Measurements from ENCODE around the gene SAMD8. TPM values are rescaled to one million over a fixed set of nuclear protein-coding genes. Genes with fewer than 3 reads are reported as not detected.

Gene SAMD8
- total RNA-seq, 1 donor from 2014 or later = 24.6 TPM

DNA sequence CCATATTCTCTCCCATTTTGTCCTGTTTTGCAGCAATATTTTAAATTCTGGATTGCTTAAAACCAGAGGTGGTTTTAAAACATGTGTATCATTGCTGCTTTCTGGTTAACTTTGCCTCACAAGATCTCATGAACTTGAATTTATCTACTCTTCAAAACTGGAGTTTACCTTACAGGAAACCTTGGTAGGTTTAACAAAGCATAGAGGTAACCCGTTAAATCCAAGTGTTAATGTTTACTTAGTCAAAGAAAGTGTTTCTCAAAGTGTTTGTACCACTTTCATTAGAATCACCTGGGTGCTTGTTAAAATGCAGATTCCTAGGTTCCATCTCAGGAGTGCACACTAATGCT is 55.1 kb downstream of the SAMD8 start:
- DNase-seq = no peak
- TF ChIP-seq, protein P1, sequence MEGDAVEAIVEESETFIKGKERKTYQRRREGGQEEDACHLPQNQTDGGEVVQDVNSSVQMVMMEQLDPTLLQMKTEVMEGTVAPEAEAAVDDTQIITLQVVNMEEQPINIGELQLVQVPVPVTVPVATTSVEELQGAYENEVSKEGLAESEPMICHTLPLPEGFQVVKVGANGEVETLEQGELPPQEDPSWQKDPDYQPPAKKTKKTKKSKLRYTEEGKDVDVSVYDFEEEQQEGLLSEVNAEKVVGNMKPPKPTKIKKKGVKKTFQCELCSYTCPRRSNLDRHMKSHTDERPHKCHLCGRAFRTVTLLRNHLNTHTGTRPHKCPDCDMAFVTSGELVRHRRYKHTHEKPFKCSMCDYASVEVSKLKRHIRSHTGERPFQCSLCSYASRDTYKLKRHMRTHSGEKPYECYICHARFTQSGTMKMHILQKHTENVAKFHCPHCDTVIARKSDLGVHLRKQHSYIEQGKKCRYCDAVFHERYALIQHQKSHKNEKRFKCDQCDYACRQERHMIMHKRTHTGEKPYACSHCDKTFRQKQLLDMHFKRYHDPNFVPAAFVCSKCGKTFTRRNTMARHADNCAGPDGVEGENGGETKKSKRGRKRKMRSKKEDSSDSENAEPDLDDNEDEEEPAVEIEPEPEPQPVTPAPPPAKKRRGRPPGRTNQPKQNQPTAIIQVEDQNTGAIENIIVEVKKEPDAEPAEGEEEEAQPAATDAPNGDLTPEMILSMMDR (IDR thresholded peaks at IDR 0.05; ENCODE audit: borderline replicate concordance) = no peak
- no peaks in the 10 kb centered on the region for H3K9me3 ChIP-seq (replicated peaks)
- peaks cover 13% of the 10 kb centered on the region for H3K36me3 ChIP-seq
- H3K27ac ChIP-seq (replicated peaks) = peak overlapping the region; percentile 36
- intact Hi-C loops (cut with micrococcal nuclease) = no loop called here
- peaks cover 49% of the 10 kb centered on the region for H3K4me1 ChIP-seq
- no peaks in the 10 kb centered on the region for H3K27me3 ChIP-seq (ENCODE audit: low read depth)
- H3K4me3 ChIP-seq = no peak overlapping the region

DNA sequence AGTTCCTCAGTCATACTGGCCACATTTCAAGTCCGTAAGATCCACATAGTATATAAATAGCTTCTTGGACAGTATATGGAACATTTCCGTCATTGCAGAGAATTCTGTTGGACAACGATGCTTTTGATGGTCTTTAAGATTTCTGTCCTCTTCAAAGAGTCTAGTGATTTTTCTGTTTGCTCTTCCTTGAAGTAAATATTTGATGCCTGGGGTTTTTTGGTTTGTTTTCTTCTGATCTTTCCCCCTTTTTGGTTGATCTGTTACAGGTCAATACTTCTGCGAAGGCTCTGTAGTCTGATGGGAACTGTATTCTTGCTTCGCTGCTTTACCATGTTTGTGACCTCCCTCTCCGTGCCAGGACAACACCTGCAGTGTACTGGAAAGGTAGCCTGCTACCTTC is 56.8 kb downstream of the SAMD8 start:
- no peaks in the 10 kb centered on the region for H3K27me3 ChIP-seq (ENCODE audit: low read depth)
- no peak for DNase-seq
- no peak overlapping the region for H3K4me3 ChIP-seq
- H3K27ac ChIP-seq (replicated peaks) = peak overlapping the region; percentile 13
- TF ChIP-seq, protein P1 (IDR thresholded peaks at IDR 0.05; ENCODE audit: borderline replicate concordance) = no peak
- H3K9me3 ChIP-seq (replicated peaks) = no peaks in the 10 kb centered on the region
- intact Hi-C loops (cut with micrococcal nuclease) = no loop called here
- H3K36me3 ChIP-seq = peaks cover 20% of the 10 kb centered on the region
- H3K4me1 ChIP-seq = peaks cover 40% of the 10 kb centered on the region

DNA sequence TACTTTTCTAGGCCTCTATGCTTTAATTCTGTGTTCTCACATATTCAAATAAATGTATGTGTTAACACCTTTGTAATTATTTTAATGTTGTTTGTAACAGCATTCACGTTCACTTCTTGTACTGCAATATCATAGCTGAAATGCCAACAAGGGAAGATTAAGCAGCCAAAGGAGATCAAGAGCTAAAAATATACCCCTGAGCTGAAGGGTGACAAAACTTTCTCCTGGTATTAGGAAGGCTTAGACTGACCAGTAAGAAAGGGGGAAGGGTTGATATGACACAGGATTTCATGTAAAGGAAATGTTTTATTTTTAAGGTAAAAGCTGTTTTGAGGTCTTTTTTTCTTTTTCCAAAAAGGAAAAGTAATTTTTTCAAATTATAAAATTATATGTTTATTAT is 58.8 kb downstream of the SAMD8 start:
- intact Hi-C loops (cut with micrococcal nuclease) = no loop called here
- H3K27ac ChIP-seq (replicated peaks) = peak overlapping the region; percentile 78
- peaks cover 21% of the 10 kb centered on the region for H3K36me3 ChIP-seq

DNA sequence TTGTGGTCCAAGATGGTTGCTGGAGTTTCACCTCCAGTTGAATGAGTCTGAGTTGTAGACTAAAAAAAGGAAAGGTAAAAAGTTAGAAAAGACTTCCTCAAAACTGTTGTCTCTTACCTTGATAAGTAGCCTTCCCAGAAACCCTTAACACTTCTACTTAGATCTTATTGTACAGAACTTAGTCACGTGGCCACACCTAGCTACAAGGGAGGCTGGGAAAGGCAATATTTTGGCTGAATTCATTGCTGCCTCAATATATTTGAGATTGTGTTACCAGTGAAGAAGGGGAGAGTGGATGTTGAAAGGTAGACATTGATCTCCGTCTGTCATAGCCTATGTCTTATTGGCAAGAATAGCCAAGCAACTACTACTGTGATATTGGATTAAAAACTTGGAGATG is 63.6 kb downstream of the SAMD8 start:
- Histone ChIP-seq H3K27me3 (ENCODE audit: low read depth) (no peaks in the 10 kb centered on the region), H3K4me3 (no peak overlapping the region), H3K9me3 (replicated peaks) (no peaks in the 10 kb centered on the region), H3K36me3 (peaks cover 34% of the 10 kb centered on the region), H3K4me1 (peaks cover 9% of the 10 kb centered on the region), H3K27ac (replicated peaks) (no peak overlapping the region)
- intact Hi-C loops (cut with micrococcal nuclease) = no loop called here
- TF ChIP-seq, protein P1 (IDR thresholded peaks at IDR 0.05; ENCODE audit: borderline replicate concordance) = no peak
- no peak for DNase-seq

More for the DNA sequence above, 58.8 kb downstream of the SAMD8 start:
- no peaks in the 10 kb centered on the region for H3K27me3 ChIP-seq (ENCODE audit: low read depth)
- no peak for DNase-seq
- no peaks in the 10 kb centered on the region for H3K9me3 ChIP-seq (replicated peaks)
- H3K4me1 ChIP-seq = peaks cover 30% of the 10 kb centered on the region
- H3K4me3 ChIP-seq = no peak overlapping the region
- TF ChIP-seq, protein P1 (IDR thresholded peaks at IDR 0.05; ENCODE audit: borderline replicate concordance) = no peak

DNA sequence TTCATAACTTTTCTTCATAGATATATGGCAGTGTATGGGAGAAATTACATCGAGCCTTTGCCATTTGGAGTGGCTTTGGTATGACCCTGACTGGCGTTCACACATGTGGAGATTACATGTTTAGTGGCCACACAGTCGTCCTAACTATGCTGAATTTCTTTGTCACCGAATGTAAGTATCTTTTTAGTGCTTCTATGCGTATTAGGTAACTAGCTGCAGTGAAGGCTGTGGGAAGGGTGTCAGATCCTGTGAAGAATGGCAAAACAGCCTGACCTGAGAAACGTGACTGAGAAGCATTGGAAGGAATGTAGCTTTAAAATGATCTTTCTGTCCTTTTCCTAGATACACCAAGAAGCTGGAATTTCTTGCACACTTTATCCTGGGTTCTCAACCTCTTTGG is 64.6 kb downstream of the SAMD8 start:
- Histone ChIP-seq H3K36me3 (peaks cover 34% of the 10 kb centered on the region), H3K27me3 (ENCODE audit: low read depth) (no peaks in the 10 kb centered on the region), H3K9me3 (replicated peaks) (no peaks in the 10 kb centered on the region), H3K27ac (replicated peaks) (no peak overlapping the region), H3K4me1 (peaks cover 19% of the 10 kb centered on the region), H3K4me3 (no peak overlapping the region)
- intact Hi-C loops (cut with micrococcal nuclease) = no loop called here
- DNase-seq = no peak
- TF ChIP-seq, protein P1 (IDR thresholded peaks at IDR 0.05; ENCODE audit: borderline replicate concordance) = no peak

DNA sequence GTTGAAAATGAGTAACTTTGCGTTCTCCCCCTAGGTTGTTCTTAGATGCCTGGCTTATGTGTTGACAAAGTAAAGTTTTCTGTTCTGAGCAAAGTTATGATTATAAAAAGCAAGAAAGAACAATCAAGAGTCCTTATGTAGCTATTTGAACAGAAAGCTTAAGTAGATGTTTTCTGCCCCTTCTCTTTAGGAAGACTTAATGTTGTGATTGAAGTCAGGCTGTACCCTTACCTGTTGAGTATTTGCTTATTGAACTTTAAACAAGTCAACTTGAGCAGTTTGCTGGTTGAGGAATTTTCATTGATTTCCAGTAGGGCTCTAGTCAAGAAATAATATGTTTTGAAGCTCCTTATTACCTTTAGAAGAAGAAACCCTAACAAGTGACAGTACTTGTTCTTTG is 65.3 kb downstream of the SAMD8 start:
- TF ChIP-seq, protein P1 (IDR thresholded peaks at IDR 0.05; ENCODE audit: borderline replicate concordance) = no peak
- Histone ChIP-seq H3K36me3 (peaks cover 32% of the 10 kb centered on the region), H3K4me3 (no peak overlapping the region), H3K27ac (replicated peaks) (no peak overlapping the region), H3K9me3 (replicated peaks) (no peaks in the 10 kb centered on the region), H3K4me1 (peaks cover 25% of the 10 kb centered on the region), H3K27me3 (ENCODE audit: low read depth) (no peaks in the 10 kb centered on the region)
- DNase-seq = no peak
- intact Hi-C loops (cut with micrococcal nuclease) = no loop called here
